Endothelial cell of umbilical vein (primary cell): Measurements from ENCODE around the gene PTCD3. TPM values are rescaled to one million over a fixed set of nuclear protein-coding genes. Genes with fewer than 3 reads are reported as not detected.

ENCODE experiments used
- BruUV-seq: library from RNA; stranded (reverse); fragments of 400-500 nt; replicated peaks from 2 replicates; lab custom pipeline; 2021; lab: Mats Ljungman, UMichigan
- CTCF ChIA-PET: fragments of 300-600, 350-600 bp; sonication (Branson Sonifier 250); formaldehyde crosslinking; loops from one replicate; lab custom pipeline; 2021; ENCODE audit warnings: antibody characterized with exemption, inconsistent platforms; lab: Charles Lee
- POLR2A ChIA-PET: fragments of 300-600, 350-600 bp; sonication (Branson Sonifier 250); formaldehyde crosslinking; loops from one replicate; lab custom pipeline; 2021; ENCODE audit warnings: antibody characterized with exemption, inconsistent platforms; lab: Charles Lee
- DNase-seq: peaks from one replicate; pipeline ENCODE4 v3.0.0-alpha.2; 2011; ENCODE audit warnings: low read depth, low spot score
- FAIRE-seq: peaks from 2 replicates; lab custom pipeline; 2011; peaks lifted over from hg19 to GRCh38; lab: Jason Lieb, UNC
- H2AFZ ChIP-seq: 2 replicates; pipeline ENCODE4 v1.6.0; 2012; ENCODE audit warnings: low read depth, low read length, control low read depth, inconsistent platforms
- H3K27ac ChIP-seq: 2 replicates; pipeline ENCODE4 v1.5.1; 2011; ENCODE audit warnings: low read depth, mild to moderate bottlenecking, control low read depth, low read length, moderate library complexity; ENCODE audit not compliant: insufficient read depth
- H3K27me3 ChIP-seq, 2 experiments: 2 replicates each; pipeline versions ENCODE4 v1.6.0 to v1.6.1; 2011; ENCODE audit warnings: low read length in 2 of 2, mixed read lengths in 1 of 2; ENCODE audit not compliant: control insufficient read depth in 2 of 2, insufficient read depth in 2 of 2
- H3K36me3 ChIP-seq, 2 experiments: 2 replicates in 1 of 2; 3 replicates in 1 of 2; pipeline ENCODE4 v1.5.1; 2011; ENCODE audit warnings: low read length in 2 of 2, mild to moderate bottlenecking in 1 of 2, moderate library complexity in 1 of 2; ENCODE audit not compliant: control insufficient read depth in 2 of 2, insufficient read depth in 2 of 2; ENCODE audit errors: extremely low read depth in 1 of 2
- H3K4me1 ChIP-seq: 3 replicates; pipeline ENCODE4 v1.5.1; 2011; ENCODE audit warnings: mild to moderate bottlenecking, low read length; ENCODE audit not compliant: control insufficient read depth, insufficient read depth; ENCODE audit errors: extremely low read depth
- H3K4me2 ChIP-seq: 2 replicates; pipeline ENCODE4 v1.6.1; 2011; ENCODE audit warnings: low read length, control low read depth, mixed read lengths; ENCODE audit not compliant: insufficient read depth
- H3K4me3 ChIP-seq, 3 experiments: fragments of 200-600 bp in 1 of 3; sonication (generic), shearing (Covaris generic) in 1 of 3; replicated peaks in 1 of 3; 2 replicates each; pipeline ENCODE4 v1.5.1; 2011 to 2016; ENCODE audit warnings: control low read depth in 3 of 3, low read length in 3 of 3, mild to moderate bottlenecking in 2 of 3, inconsistent platforms in 1 of 3, low read depth in 1 of 3, moderate library complexity in 1 of 3; ENCODE audit not compliant: insufficient read depth in 1 of 3
- H3K79me2 ChIP-seq: 2 replicates; pipeline ENCODE4 v1.6.0; 2012; ENCODE audit warnings: low read length, inconsistent platforms; ENCODE audit not compliant: control insufficient read depth, insufficient read depth
- H3K9ac ChIP-seq: replicated peaks from 2 replicates; pipeline ENCODE3; 2011; ENCODE audit warnings: low read length, control low read depth; ENCODE audit not compliant: insufficient read depth; ENCODE audit errors: extremely low read depth
- H3K9me1 ChIP-seq: replicated peaks from 3 replicates; pipeline ENCODE4 v1.6.0; 2011; ENCODE audit warnings: mild to moderate bottlenecking, low read length; ENCODE audit not compliant: control insufficient read depth, insufficient read depth; ENCODE audit errors: extremely low read depth
- H3K9me3 ChIP-seq: replicated peaks from 2 replicates; pipeline ENCODE4 v1.5.1; 2012; ENCODE audit warnings: low read length, inconsistent platforms; ENCODE audit not compliant: control insufficient read depth, insufficient read depth
- H4K20me1 ChIP-seq: replicated peaks from 2 replicates; pipeline ENCODE3; 2011; ENCODE audit warnings: mild to moderate bottlenecking, low read length; ENCODE audit not compliant: control insufficient read depth, insufficient read depth; ENCODE audit errors: extremely low read depth
- EZH2 ChIP-seq: IDR thresholded peaks from 2 replicates; pipeline ENCODE4 v1.6.1; 2012; ENCODE audit warnings: borderline replicate concordance, low read depth, mild to moderate bottlenecking, moderate library complexity, low read length, inconsistent platforms; ENCODE audit not compliant: severe bottlenecking
- FOS ChIP-seq: IDR thresholded peaks from 2 replicates; pipeline ENCODE4 v1.6.1; 2011; ENCODE audit warnings: mild to moderate bottlenecking, low read length, moderate library complexity, borderline replicate concordance; ENCODE audit not compliant: insufficient read depth
- GATA2 ChIP-seq: IDR thresholded peaks from 2 replicates; pipeline ENCODE4 v1.7.0; 2011; ENCODE audit warnings: low read depth, mild to moderate bottlenecking, moderate library complexity, mixed read lengths, low read length; ENCODE audit not compliant: insufficient read length, insufficient read depth
- JUN ChIP-seq: IDR thresholded peaks from 2 replicates; pipeline ENCODE4 v1.6.1; 2011; ENCODE audit warnings: borderline replicate concordance, low read depth; ENCODE audit not compliant: insufficient read length, insufficient read depth
- POLR2A ChIP-seq: IDR thresholded peaks from 2 replicates; pipeline ENCODE4 v1.6.1; 2012; ENCODE audit warnings: low read depth, mild to moderate bottlenecking, control low read depth, low read length
- POLR2AphosphoS5 ChIP-seq: IDR thresholded peaks from 2 replicates; pipeline ENCODE4 v1.6.1; 2012; ENCODE audit warnings: low read depth, mild to moderate bottlenecking, control low read depth, low read length, moderate library complexity; ENCODE audit not compliant: insufficient read depth
- dilution Hi-C: fragments of 300-500 bp; cut with MboI; formaldehyde crosslinking; loops from one replicate; pipeline ENCODE4 v1.15.0; 2019; ENCODE audit warnings: low sequenced_read_pairs; ENCODE audit not compliant: extremely low pct_ligation_motif_present
- intact Hi-C: fragments of 100-400 bp; cut with micrococcal nuclease; formaldehyde crosslinking; loops from one replicate; pipeline ENCODE4 v1.10.0; 2022
- polyA plus RNA-seq, 4 experiments: library from polyadenylated mRNA; depleted of rRNA in 3 of 4; stranded (reverse) in 3 of 4; unstranded in 1 of 4; fragments of >200 nt; gene quantifications; 2 replicates each; pipeline versions ENCODE4 v1.2.1 to v1.2.3, GENCODE V29; 2011 to 2012; ENCODE audit warnings: missing spikeins in 1 of 4
- total RNA-seq: library from RNA; stranded (reverse); gene quantifications from 2 replicates; pipeline ENCODE4 v1.2.3, GENCODE V29; 2021
- TF ChIP-seq, protein P1 (sequence below), 2 donors: IDR thresholded peaks; 1 replicate in 1 of 2; 2 replicates in 1 of 2; pipeline ENCODE4 v1.5.1; 2011; ENCODE audit warnings: low read length in 2 of 2, mild to moderate bottlenecking in 2 of 2, moderate library complexity in 2 of 2, control low read depth in 1 of 2, inconsistent platforms in 1 of 2, low read depth in 1 of 2; ENCODE audit not compliant: insufficient read depth in 1 of 2; ENCODE audit errors: extremely low read depth in 1 of 2
- TF ChIP-seq, protein P2 (sequence below): IDR thresholded peaks from 2 replicates; pipeline ENCODE4 v1.6.1; 2011; ENCODE audit not compliant: insufficient read depth, insufficient read length

PTCD3 gene
- total and polyA plus RNA-seq, 2 donors (not counting 3 experiments of a cell fraction or from before 2014, with no cell fraction given): 30.4 to 96.0 TPM

DNA sequence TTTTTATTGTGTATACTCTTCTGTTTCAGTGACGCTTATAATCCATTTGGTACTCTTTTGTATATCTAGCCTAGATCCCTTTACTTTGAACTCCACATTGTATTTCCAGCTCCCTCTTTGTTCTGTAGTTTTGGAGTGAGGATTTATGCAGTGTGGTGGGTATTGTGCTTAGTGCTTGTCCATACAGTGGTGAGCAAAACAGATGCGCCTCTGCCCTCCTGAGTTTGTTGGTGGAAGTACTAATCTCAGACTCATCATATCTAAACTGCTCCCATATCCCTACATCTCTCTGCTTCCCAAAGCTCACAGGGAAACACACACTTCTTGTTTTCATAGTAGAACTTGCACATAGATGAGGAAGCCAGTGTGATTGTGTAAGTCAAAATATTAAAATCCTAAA is 12.1 kb downstream of the PTCD3 start:
- Histone ChIP-seq H3K4me2 (no peak overlapping the region), H2AFZ (no peak overlapping the region), H3K36me3 (peaks cover 28 to 33% of the 10 kb centered on the region in 2 experiments), H3K9me3 (no peaks in the 10 kb centered on the region), H4K20me1 (no peaks in the 10 kb centered on the region), H3K4me1 (peaks cover under 1% of the 10 kb centered on the region), H3K27ac (no peak overlapping the region), H3K27me3 (no peaks in the 10 kb centered on the region), H3K79me2 (peaks cover 1% of the 10 kb centered on the region), H3K4me3 (no peak overlapping the region), H3K9me1 (no peaks in the 10 kb centered on the region), H3K9ac (no peak overlapping the region)
- TF ChIP-seq, protein P1, sequence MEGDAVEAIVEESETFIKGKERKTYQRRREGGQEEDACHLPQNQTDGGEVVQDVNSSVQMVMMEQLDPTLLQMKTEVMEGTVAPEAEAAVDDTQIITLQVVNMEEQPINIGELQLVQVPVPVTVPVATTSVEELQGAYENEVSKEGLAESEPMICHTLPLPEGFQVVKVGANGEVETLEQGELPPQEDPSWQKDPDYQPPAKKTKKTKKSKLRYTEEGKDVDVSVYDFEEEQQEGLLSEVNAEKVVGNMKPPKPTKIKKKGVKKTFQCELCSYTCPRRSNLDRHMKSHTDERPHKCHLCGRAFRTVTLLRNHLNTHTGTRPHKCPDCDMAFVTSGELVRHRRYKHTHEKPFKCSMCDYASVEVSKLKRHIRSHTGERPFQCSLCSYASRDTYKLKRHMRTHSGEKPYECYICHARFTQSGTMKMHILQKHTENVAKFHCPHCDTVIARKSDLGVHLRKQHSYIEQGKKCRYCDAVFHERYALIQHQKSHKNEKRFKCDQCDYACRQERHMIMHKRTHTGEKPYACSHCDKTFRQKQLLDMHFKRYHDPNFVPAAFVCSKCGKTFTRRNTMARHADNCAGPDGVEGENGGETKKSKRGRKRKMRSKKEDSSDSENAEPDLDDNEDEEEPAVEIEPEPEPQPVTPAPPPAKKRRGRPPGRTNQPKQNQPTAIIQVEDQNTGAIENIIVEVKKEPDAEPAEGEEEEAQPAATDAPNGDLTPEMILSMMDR (IDR thresholded peaks at IDR 0.05; ENCODE audit: extremely low read depth in 1 of 2, insufficient read depth in 1 of 2, low read depth in 1 of 2, low read length in 2 of 2): no peak
- no peak for TF ChIP-seq JUN
- no peak for TF ChIP-seq POLR2A
- TF ChIP-seq, protein P2, sequence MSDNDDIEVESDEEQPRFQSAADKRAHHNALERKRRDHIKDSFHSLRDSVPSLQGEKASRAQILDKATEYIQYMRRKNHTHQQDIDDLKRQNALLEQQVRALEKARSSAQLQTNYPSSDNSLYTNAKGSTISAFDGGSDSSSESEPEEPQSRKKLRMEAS: no peak
- TF ChIP-seq GATA2: no peak
- no peak for TF ChIP-seq EZH2
- TF ChIP-seq POLR2AphosphoS5: no peak
- no peak for TF ChIP-seq FOS
- dilution Hi-C loops: no loop called here
- no peak for FAIRE-seq
- no peak for DNase-seq
- ChIA-PET CTCF (interaction anchor here (2.4 kb wide), 1 partner anchor 291 kb away, joined by 12 read pairs; no protein-coding TSS in a partner anchor), POLR2A (no interaction called here)
- intact Hi-C loops: no loop called here
- no TSS peak for BruUV-seq
